GM13976 (cell line): ENCODE measurements around the gene P4HB.

Source experiments
- DNase-seq: peaks from one replicate; pipeline ENCODE4 v3.0.0; 2012; ENCODE audit warnings: low spot score
- in situ Hi-C: fragments of 300-500 bp; cut with MboI; formaldehyde crosslinking; loops from one replicate; pipeline ENCODE4 v1.12.0; 2022; ENCODE audit warnings: low sequenced_read_pairs, mixed read lengths, inconsistent platforms; ENCODE audit not compliant: unreplicated experiment
- TF ChIP-seq, protein P1 (sequence below): IDR thresholded peaks from 2 replicates; pipeline ENCODE4 v1.5.1; 2012; ENCODE audit warnings: borderline replicate concordance, mild to moderate bottlenecking; ENCODE audit not compliant: insufficient read depth; ENCODE audit errors: extremely low read depth, missing control alignments, control extremely low read depth

P4HB gene

DNA sequence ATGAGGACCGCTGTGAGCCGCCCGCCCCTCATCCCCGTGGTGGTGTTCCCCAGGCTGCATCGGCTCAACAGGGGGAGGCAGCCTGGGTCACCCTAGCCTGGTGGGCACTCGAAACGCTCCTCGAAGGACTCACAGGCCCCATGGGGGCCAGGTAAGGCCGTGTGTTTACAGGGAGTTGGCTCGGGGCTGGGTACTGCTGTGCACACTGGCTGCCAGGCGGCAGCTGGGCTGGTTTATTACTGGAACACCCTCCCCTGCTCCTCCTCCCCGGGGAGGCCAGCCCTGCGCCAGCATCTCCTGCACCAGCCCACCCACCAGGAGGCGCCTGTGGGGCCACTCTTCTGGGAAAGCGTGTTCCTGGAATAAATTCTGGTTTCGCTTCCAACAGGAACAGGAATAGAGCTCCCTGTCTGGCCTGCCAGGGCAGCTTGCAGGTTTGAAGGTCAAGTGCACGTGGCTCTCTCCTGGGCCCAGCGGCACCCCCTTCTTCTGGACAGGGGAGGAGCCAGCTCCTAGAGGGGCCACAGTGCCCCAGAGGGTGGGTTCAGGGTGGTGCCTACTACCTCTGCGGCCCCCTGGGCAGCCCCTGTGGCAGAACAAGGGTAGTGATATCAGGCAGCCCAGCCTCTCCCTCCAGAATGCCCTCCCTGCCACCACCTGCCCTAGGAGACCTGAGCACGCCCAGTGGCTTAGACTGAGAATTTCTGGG is 38.6 kb downstream of the P4HB start:
- no peak for DNase-seq
- in situ Hi-C loops = no loop called here
- TF ChIP-seq, protein P1, sequence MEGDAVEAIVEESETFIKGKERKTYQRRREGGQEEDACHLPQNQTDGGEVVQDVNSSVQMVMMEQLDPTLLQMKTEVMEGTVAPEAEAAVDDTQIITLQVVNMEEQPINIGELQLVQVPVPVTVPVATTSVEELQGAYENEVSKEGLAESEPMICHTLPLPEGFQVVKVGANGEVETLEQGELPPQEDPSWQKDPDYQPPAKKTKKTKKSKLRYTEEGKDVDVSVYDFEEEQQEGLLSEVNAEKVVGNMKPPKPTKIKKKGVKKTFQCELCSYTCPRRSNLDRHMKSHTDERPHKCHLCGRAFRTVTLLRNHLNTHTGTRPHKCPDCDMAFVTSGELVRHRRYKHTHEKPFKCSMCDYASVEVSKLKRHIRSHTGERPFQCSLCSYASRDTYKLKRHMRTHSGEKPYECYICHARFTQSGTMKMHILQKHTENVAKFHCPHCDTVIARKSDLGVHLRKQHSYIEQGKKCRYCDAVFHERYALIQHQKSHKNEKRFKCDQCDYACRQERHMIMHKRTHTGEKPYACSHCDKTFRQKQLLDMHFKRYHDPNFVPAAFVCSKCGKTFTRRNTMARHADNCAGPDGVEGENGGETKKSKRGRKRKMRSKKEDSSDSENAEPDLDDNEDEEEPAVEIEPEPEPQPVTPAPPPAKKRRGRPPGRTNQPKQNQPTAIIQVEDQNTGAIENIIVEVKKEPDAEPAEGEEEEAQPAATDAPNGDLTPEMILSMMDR = no peak

DNA sequence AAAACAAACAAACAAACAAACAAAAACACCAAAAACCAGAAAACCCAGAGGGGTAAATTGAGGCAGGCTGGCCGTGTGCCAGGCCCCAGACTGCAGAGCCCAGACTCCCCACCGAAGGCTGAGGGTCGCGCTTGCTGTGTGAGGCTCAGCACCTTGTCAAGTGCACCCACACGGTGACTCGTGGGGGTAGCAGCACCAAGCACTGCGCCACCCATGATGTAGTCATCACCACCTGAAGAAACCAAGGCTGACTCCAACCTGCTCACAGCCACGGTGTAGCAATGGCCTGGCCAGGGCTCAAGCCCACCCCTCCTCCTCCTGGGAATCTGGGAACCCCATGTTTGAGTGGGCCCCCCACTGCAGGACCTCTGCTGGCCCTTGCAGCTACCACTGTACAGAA is 39.2 kb downstream of the P4HB start:
- TF ChIP-seq, protein P1 = no peak
- DNase-seq = no peak
- in situ Hi-C loops = no loop called here

DNA sequence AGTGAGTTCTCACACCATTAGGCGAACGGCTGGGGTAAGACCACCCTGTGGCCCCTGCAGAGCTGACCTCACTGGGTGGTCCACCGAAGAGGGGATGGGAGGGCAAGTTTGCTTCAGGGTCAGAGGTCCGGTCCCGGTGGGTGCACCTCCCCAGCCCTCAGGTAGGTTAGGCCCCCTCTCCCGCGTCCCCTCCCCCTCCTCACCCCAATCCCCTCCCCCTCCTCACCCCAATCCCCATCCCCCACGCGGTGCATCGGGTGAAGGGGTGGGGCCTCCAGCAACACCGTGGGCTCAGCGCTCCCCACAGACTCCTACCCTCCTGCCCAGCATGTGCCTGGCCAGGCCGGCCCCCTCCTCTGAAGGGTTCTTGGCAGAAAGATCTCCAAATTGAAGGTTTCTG is 40.6 kb downstream of the P4HB start:
- in situ Hi-C loops = no loop called here
- no peak for DNase-seq
- TF ChIP-seq, protein P1 = no peak

DNA sequence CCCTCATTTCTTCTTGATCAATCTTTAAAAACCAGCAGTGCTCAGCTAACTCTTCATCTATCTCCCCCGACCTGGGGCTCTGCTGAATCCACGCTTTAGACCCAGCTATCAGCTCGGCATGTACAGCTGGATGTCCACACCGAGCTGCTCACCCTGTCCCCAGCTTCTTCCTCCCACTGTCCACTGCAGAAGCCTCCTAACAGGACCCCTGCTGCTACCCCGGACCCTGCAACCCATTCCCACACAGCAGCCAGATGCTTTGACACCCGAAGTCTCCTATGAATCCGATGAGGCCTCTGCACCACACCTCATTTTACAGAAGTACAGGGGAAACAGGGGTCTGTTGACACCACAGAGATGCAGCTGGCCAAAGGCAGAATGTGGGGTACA is 42.6 kb downstream of the P4HB start:
- TF ChIP-seq, protein P1 = no peak
- DNase-seq = no peak
- in situ Hi-C loops = no loop called here

DNA sequence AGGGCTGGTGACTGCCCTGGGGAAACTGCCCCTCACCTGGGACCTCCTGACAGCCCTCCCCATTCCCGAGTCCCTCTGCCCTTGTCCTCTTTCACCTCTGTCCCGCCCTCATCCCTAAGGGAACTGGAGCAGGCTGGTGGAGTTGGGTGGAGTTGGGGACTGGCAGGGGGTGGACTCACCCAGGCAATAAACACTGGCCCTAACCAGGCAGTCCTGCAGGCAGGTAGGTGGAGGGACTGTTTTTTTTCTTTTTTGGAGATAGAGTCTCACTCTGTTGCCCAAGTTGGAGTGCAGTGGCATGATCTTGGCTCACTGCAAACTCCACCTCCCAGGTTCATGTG is 44.7 kb downstream of the P4HB start:
- no peak for DNase-seq
- in situ Hi-C loops = no loop called here
- TF ChIP-seq, protein P1 = no peak

DNA sequence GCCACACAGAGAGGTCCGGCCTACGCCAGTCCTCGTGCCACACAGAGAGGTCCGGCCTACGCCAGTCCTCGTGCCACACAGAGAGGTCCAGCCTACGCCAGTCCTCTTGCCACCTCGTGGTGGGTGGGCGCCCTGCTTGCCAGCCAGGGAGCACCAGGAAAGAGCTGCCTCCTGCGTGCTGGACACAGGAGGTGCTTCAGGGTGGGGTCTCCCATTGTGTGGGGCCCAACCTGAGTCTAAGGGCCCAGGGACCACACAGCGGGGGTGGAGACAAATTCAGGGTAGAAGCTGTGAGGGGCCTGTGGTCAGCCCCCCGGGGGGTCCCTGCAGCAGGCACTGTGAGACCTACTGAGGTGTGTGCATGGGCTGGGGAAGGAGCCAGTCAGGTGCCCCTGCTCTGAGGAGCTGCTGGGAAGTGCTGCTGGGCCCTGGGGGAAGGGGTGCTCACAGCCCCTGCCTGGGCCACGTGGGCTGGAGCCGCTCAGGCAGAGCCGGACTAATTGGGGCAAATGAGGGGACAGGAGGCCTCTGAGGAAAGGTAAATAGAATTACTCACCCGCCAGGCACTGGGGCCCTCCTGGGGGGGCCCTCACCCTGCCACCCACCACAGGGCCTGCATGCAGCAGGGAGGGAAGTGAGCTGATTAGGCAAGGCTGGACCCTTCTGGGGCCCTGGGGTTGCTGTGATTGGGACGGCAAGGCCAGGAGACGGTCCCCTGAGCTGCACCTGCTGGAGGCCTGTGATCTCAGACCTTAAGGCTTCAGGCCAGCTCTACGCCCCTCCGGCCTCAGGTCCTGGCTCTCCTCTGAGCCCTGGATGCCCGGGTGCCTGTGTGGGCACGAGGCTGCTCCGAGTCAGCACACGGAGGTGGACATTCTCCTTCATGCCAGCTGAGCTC is 45.3 kb downstream of the P4HB start:
- no peak for DNase-seq
- TF ChIP-seq, protein P1 = no peak
- in situ Hi-C loops = no loop called here
